Right lobe of liver (tissue), 6 donors: Measurements from ENCODE around the gene ZNF830. TPM values are rescaled to one million over a fixed set of nuclear protein-coding genes. Genes with fewer than 3 reads are reported as not detected.

ENCODE experiments used
- ATAC-seq, 4 donors: fragments of 200-7000 bp; cut with Tn5 transposase; one replicate each; pipeline ENCODE4 v1.9.1; 2020; ENCODE audit warnings: mild to moderate bottlenecking in 4 of 4, moderate library complexity in 4 of 4
- DNase-seq, 3 donors: peaks; one replicate each; pipeline ENCODE4 v3.0.0-alpha.2; 2020
- H3K27ac ChIP-seq, 3 donors: fragments of 200-600 bp; one replicate each; pipeline ENCODE4 v1.8.0; 2022
- H3K27me3 ChIP-seq, 2 donors: fragments of 200-600 bp; one replicate each; pipeline ENCODE4 v1.8.0; 2022
- H3K36me3 ChIP-seq, 4 donors: fragments of 200-600 bp; sonication (generic) in 1 of 4; one replicate each; pipeline versions ENCODE4 v1.5.1 to v1.8.0; 2017 to 2022; ENCODE audit warnings: control low read depth in 1 of 4
- H3K4me1 ChIP-seq, 4 donors: fragments of 200-600 bp; sonication (generic) in 1 of 4; one replicate each; pipeline versions ENCODE4 v1.5.1 to v1.8.0; 2017 to 2022; ENCODE audit warnings: control low read depth in 1 of 4
- H3K4me3 ChIP-seq, 3 donors: fragments of 200-600 bp; one replicate each; pipeline ENCODE4 v1.8.0; 2022
- H3K9me3 ChIP-seq, 4 donors: fragments of 200-600 bp; sonication (generic) in 1 of 4; one replicate each; pipeline versions ENCODE4 v1.5.1 to v1.8.0; 2017 to 2022; ENCODE audit warnings: control low read depth in 1 of 4
- POLR2A ChIP-seq: fragments of 450-650 bp; IDR thresholded peaks from one replicate; pipeline ENCODE4 v1.6.1; 2017; ENCODE audit warnings: antibody characterized with exemption, mild to moderate bottlenecking
- WGBS: methylation state at CpG from one replicate; pipeline ENCODE4 v1.1.6; 2018; ENCODE audit warnings: low coverage, low lambda C conversion rate; ENCODE audit not compliant: insufficient coverage; ENCODE audit errors: missing lambda C conversion rate; 5-methylcytosine and 5-hydroxymethylcytosine counted together
- intact Hi-C, 2 donors: fragments of 100-400 bp; cut with DNase I; formaldehyde crosslinking; loops; one replicate each; pipeline versions ENCODE4 v1.11.2 to v1.14.1; 2022
- total RNA-seq, 6 experiments: library from RNA; depleted of rRNA in 2 of 6; stranded (reverse); fragments of >200 nt in 2 of 6; fragmentation: NEBNext Ultra II Directional in 3 of 6; extraction: Animal tissue kit (Norgen Biotek cat#: 25700) in 3 of 6; gene quantifications; one replicate each; pipeline versions ENCODE4 v1.1.0 to v1.2.4, GENCODE V29; 2016 to 2023
- TF ChIP-seq, protein P1 (sequence below), 4 donors: fragments of 200-600 bp in 3 of 4; fragments of 450-650 bp in 1 of 4; IDR thresholded peaks; one replicate each; pipeline versions ENCODE4 v1.5.1 to v1.8.0; 2016 to 2022; ENCODE audit warnings: antibody characterized with exemption in 4 of 4, mild to moderate bottlenecking in 2 of 4
- donor health status: DM: no; HTN: yes; CAD: no.
- donor health status: DM: no; HTN: no; CAD: no.
- donor health status: DM: no; HTN: no; CAD: no.
- donor health status: DM: no; HTN: yes; CAD: no.
- donor health status: DM: no; HTN: yes; CAD: no.

Gene ZNF830
- total RNA-seq, 6 experiments from 2014 or later, result 4.5 to 6.5 (median 4.8) TPM

DNA sequence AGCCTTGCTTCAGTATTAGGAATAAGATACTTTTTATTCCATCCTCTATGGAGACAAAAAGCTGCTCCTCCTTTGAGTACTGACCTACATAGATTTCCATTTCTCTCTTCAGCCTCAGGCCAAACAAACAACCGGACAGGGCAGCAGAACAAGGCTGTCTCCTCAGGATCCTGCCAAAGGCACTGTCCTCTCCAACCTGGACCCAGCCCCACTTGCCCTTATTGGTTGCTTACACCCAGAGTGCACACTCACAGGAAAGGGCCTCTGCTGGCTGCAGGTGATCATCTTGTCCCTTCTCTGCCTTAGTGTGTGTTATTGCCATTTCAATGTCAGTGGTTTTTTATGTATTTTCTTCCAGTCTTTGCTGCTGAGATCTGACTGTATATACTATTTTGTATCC is 45.6 kb downstream of the ZNF830 start:
- no peak for DNase-seq
- intact Hi-C loops, result no loop called here
- no peaks in the 10 kb centered on the region for H3K27me3 ChIP-seq
- ATAC-seq, result peak in 1 of 4 donors; percentile 41
- no peak overlapping the region for H3K4me3 ChIP-seq
- WGBS, result 43% methylated on average over 1 of the region's 1 CpG
- H3K27ac ChIP-seq, result no peak overlapping the region
- TF ChIP-seq POLR2A, result no peak
- TF ChIP-seq, protein P1, sequence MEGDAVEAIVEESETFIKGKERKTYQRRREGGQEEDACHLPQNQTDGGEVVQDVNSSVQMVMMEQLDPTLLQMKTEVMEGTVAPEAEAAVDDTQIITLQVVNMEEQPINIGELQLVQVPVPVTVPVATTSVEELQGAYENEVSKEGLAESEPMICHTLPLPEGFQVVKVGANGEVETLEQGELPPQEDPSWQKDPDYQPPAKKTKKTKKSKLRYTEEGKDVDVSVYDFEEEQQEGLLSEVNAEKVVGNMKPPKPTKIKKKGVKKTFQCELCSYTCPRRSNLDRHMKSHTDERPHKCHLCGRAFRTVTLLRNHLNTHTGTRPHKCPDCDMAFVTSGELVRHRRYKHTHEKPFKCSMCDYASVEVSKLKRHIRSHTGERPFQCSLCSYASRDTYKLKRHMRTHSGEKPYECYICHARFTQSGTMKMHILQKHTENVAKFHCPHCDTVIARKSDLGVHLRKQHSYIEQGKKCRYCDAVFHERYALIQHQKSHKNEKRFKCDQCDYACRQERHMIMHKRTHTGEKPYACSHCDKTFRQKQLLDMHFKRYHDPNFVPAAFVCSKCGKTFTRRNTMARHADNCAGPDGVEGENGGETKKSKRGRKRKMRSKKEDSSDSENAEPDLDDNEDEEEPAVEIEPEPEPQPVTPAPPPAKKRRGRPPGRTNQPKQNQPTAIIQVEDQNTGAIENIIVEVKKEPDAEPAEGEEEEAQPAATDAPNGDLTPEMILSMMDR (IDR thresholded peaks at IDR 0.05), result no peak
- peaks cover 0 to 29% (median 7%) of the 10 kb centered on the region in 4 donors for H3K36me3 ChIP-seq
- H3K4me1 ChIP-seq, result no peaks in the 10 kb centered on the region
- no peaks in the 10 kb centered on the region for H3K9me3 ChIP-seq

GRCh38 chr17:35010093-35010492 is 48.8 kb downstream of the ZNF830 start:
- H3K27ac ChIP-seq, result no peak overlapping the region
- TF ChIP-seq POLR2A, result no peak
- TF ChIP-seq, protein P1 (IDR thresholded peaks at IDR 0.05), result no peak
- ATAC-seq (no peak), DNase-seq (no peak)
- H3K4me3 ChIP-seq, result no peak overlapping the region
- intact Hi-C loops, result no loop called here
- no peaks in the 10 kb centered on the region for H3K27me3 ChIP-seq
- H3K9me3 ChIP-seq, result no peaks in the 10 kb centered on the region
- no peaks in the 10 kb centered on the region for H3K4me1 ChIP-seq
- WGBS, result 94% methylated on average over 3 of the region's 3 CpGs
- H3K36me3 ChIP-seq, result peaks cover 0 to 58% (median 10%) of the 10 kb centered on the region in 4 donors

GRCh38 chr17:35011671-35012216 is 50.4 kb downstream of the ZNF830 start:
- no peak for ATAC-seq
- intact Hi-C loops, result no loop called here
- Histone ChIP-seq H3K4me3 (no peak overlapping the region), H3K27ac (no peak overlapping the region), H3K9me3 (no peaks in the 10 kb centered on the region), H3K27me3 (no peaks in the 10 kb centered on the region), H3K36me3 (peaks cover 0 to 75% (median 23%) of the 10 kb centered on the region in 4 donors), H3K4me1 (no peaks in the 10 kb centered on the region)
- TF ChIP-seq, protein P1 (IDR thresholded peaks at IDR 0.05), result no peak
- TF ChIP-seq POLR2A, result no peak
- WGBS, result no CpG with 5 or more reads among the region's 5 CpGs
- DNase-seq, result peak in 1 of 3 donors; percentile 5

Other genes starting within 250 kb of the ZNF830 start
- 1 to 10 TPM in 3 of 6 experiments, under 1 TPM in 3; 0.31 to 2.4 (median 1.1) TPM for gene CCT6B, start 80 bp upstream of the ZNF830 start, total RNA-seq
- gene LIG3, start 19.0 kb downstream of the ZNF830 start, total RNA-seq, result 10 to 100 TPM; 10.6 to 17.0 (median 12.2) TPM
- 10 to 100 TPM; 29.0 to 39.0 (median 34.1) TPM for gene RFFL, start 102.2 kb downstream of the ZNF830 start, total RNA-seq
- gene RAD51D, start 158.3 kb downstream of the ZNF830 start, total RNA-seq, result 1 to 10 TPM; 3.9 to 5.5 (median 4.3) TPM
- gene FNDC8, start 160.1 kb downstream of the ZNF830 start, total RNA-seq, result not detected
- gene NLE1, start 180.8 kb downstream of the ZNF830 start, total RNA-seq, result 10 to 100 TPM in 1 of 6 experiments, 1 to 10 TPM in 5; 4.9 to 12.3 (median 5.9) TPM
- gene UNC45B, start 186.3 kb downstream of the ZNF830 start, total RNA-seq, result under 1 TPM in 2 of 6 experiments, not detected in 4; 0.07 to 0.19 TPM
- gene SLC35G3, start 232.9 kb downstream of the ZNF830 start, total RNA-seq, result not detected